Ascending aorta (tissue), 2 donors: ENCODE results near the gene SNAI3. TPM values are rescaled to one million over a fixed set of nuclear protein-coding genes. Genes with fewer than 3 reads are reported as not detected.

Source experiments
- DNase-seq, 2 donors: peaks; one replicate each; pipeline ENCODE4 v3.0.0-alpha.2; 2019; ENCODE audit warnings: low spot score in 2 of 2
- H3K27ac ChIP-seq, 2 donors: fragments of 200-600 bp; sonication (generic); one replicate each; pipeline ENCODE4 v1.5.1; 2016 to 2017; ENCODE audit warnings: mild to moderate bottlenecking in 1 of 2
- H3K27me3 ChIP-seq: fragments of 200-600 bp; sonication (generic); one replicate; pipeline ENCODE4 v1.5.1; 2017
- H3K36me3 ChIP-seq, 2 donors: fragments of 200-600 bp; sonication (generic); one replicate each; pipeline ENCODE4 v1.5.1; 2016
- H3K4me1 ChIP-seq, 2 donors: fragments of 200-600 bp; sonication (generic); one replicate each; pipeline ENCODE4 v1.5.1; 2016 to 2017; ENCODE audit warnings: mild to moderate bottlenecking in 1 of 2
- H3K4me3 ChIP-seq, 2 donors: fragments of 200-600 bp; sonication (generic); one replicate each; pipeline ENCODE4 v1.5.1; 2016 to 2017; ENCODE audit warnings: mild to moderate bottlenecking in 1 of 2
- H3K9me3 ChIP-seq, 2 donors: fragments of 200-600 bp; sonication (generic); one replicate each; pipeline ENCODE4 v1.5.1; 2016
- intact Hi-C: fragments of 100-400 bp; cut with DNase I; formaldehyde crosslinking; loops from one replicate; pipeline ENCODE4 v1.15.1; 2023
- total RNA-seq: library from RNA; depleted of rRNA; stranded (reverse); fragments of >200 nt; gene quantifications from one replicate; pipeline ENCODE4 v1.1.0, GENCODE V29; 2016
- TF ChIP-seq, protein P1 (sequence below), 3 experiments: fragments of 200-600 bp in 2 of 3; fragments of 450-650 bp in 1 of 3; sonication (generic) in 2 of 3; IDR thresholded peaks; one replicate each; pipeline ENCODE4 v1.5.1; 2016 to 2019; ENCODE audit warnings: antibody characterized with exemption in 3 of 3, mild to moderate bottlenecking in 1 of 3, moderate library complexity in 1 of 3

Gene SNAI3
- total RNA-seq, 1 donor from 2014 or later: not detected

DNA sequence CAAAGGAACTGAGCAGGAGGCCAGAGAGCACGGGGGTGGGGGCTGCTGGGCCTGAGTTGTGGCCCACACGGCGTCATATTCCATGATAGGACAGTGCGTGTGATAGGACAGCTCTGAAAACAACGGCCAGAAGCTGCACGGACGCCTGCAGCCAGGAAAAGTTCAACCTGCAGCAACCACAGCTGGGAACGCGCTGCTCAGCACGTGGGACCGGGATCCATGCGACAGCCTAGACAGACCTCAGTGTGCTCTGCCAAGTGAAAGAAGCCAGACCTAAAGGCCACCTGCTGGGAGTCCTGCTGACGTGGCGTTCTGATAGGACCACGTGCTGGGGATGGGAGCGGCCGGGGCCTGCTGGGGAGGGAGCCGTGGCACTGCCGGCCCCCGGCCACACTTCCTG, 41.6 kb upstream of the SNAI3 start:
- TF ChIP-seq, protein P1, sequence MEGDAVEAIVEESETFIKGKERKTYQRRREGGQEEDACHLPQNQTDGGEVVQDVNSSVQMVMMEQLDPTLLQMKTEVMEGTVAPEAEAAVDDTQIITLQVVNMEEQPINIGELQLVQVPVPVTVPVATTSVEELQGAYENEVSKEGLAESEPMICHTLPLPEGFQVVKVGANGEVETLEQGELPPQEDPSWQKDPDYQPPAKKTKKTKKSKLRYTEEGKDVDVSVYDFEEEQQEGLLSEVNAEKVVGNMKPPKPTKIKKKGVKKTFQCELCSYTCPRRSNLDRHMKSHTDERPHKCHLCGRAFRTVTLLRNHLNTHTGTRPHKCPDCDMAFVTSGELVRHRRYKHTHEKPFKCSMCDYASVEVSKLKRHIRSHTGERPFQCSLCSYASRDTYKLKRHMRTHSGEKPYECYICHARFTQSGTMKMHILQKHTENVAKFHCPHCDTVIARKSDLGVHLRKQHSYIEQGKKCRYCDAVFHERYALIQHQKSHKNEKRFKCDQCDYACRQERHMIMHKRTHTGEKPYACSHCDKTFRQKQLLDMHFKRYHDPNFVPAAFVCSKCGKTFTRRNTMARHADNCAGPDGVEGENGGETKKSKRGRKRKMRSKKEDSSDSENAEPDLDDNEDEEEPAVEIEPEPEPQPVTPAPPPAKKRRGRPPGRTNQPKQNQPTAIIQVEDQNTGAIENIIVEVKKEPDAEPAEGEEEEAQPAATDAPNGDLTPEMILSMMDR (IDR thresholded peaks at IDR 0.05): no peak
- Histone ChIP-seq H3K27ac (no peak overlapping the region), H3K27me3 (no peaks in the 10 kb centered on the region), H3K4me1 (no peaks in the 10 kb centered on the region), H3K36me3 (peaks cover 57 to 70% of the 10 kb centered on the region in 2 donors), H3K9me3 (no peaks in the 10 kb centered on the region), H3K4me3 (no peak overlapping the region)
- intact Hi-C loops: no loop called here
- no peak for DNase-seq

DNA sequence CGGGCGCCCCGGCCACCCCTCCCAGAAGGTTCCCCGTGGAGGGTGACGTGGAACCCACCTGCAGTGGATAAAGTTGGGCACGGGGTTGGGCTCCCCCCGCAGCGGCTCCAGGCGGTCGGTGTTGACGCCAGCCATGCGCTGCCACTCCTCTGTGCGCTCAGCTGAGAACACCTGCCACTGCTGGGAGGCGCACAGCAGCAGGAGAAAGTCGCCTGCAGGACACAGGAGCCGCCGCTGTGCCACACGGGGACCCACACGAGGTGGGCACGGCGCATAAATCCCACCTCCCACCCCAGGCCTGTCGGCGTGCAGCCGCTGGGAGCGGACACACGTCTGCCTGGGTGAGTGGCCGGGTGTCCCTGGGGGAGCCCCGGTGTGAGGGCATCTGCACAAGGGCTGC, 40.7 kb upstream of the SNAI3 start:
- intact Hi-C loops: no loop called here
- TF ChIP-seq, protein P1 (IDR thresholded peaks at IDR 0.05): no peak
- Histone ChIP-seq H3K27me3 (no peaks in the 10 kb centered on the region), H3K36me3 (peaks cover 62 to 72% of the 10 kb centered on the region in 2 donors), H3K27ac (no peak overlapping the region), H3K9me3 (no peaks in the 10 kb centered on the region), H3K4me3 (no peak overlapping the region), H3K4me1 (no peaks in the 10 kb centered on the region)
- DNase-seq: no peak

- H3K4me3 ChIP-seq: no peak overlapping the region
- H3K27ac ChIP-seq: no peak overlapping the region
- intact Hi-C loops: no loop called here
- no peaks in the 10 kb centered on the region for H3K9me3 ChIP-seq
- H3K27me3 ChIP-seq: no peaks in the 10 kb centered on the region
- no peak for DNase-seq
- H3K36me3 ChIP-seq: peaks cover 66 to 72% of the 10 kb centered on the region in 2 donors
- no peaks in the 10 kb centered on the region for H3K4me1 ChIP-seq
- TF ChIP-seq, protein P1 (IDR thresholded peaks at IDR 0.05): no peak
These were observed 40.1 kb upstream of the SNAI3 start for GRCh38 chr16:88726408-88726749.

DNA sequence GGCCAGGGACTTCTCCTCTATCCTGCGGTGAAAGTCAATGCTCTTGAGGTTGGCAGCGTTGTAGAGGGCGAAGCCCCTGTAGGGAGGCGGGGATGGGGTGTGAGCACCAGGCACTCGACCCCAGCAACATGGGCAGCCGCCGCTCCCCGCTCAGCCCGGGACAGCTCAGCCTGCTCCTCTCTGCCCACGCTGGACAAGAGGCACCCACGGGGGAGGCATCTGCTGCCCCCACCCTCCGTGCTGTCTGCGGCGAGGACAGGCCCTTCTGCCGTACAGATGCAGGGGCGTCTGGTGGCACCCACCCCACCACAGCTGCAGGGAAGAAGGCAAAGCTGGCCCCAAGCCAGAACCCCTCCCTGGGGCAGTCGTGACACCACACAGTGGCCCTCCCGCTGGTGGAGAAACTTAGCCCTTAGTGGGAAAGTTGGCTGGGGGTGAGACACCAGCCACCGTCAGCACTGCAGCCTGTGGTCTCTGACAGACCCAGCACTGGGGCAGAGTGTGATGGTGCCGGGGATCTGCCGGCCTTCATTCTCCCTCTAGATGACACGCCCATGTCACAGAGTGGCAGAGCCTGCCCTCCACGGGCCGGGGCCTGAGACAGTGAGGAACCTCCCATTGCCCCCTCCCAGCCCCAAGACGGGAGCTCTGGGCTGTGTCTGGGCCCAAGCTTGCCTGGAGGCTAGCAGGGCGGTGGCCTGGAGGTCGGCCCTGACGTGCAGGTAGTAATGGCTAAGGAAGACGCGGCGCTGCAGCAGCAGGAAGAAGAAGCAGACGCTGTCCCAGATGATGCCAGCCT, 39.5 kb upstream of the SNAI3 start:
- peaks cover 70 to 72% of the 10 kb centered on the region in 2 donors for H3K36me3 ChIP-seq
- H3K4me3 ChIP-seq: no peak overlapping the region
- intact Hi-C loops: no loop called here
- H3K27me3 ChIP-seq: no peaks in the 10 kb centered on the region
- no peak for DNase-seq
- H3K4me1 ChIP-seq: no peaks in the 10 kb centered on the region
- H3K27ac ChIP-seq: no peak overlapping the region
- no peaks in the 10 kb centered on the region for H3K9me3 ChIP-seq
- TF ChIP-seq, protein P1 (IDR thresholded peaks at IDR 0.05): no peak

GRCh38 chr16:88724855-88725555, 38.7 kb upstream of the SNAI3 start:
- H3K4me3 ChIP-seq: no peak overlapping the region
- no peaks in the 10 kb centered on the region for H3K27me3 ChIP-seq
- no peaks in the 10 kb centered on the region for H3K9me3 ChIP-seq
- H3K4me1 ChIP-seq: no peaks in the 10 kb centered on the region
- no peak for DNase-seq
- H3K27ac ChIP-seq: no peak overlapping the region
- TF ChIP-seq, protein P1 (IDR thresholded peaks at IDR 0.05): no peak
- intact Hi-C loops: no loop called here
- peaks cover 75 to 77% of the 10 kb centered on the region in 2 donors for H3K36me3 ChIP-seq
